ENCODE results near the gene FGF9.

FGF9 gene

GRCh38 chr13:21670883-21671619 lies at the start of gene FGF9:
Gene FGF9, plus strand, starts transcription at chr13:21671073. Its CDS starts 840 bp downstream, at chr13:21671913.
- peak; percentile 63 for DNase-seq (ENCODE audit: low read depth)

- DNase-seq (ENCODE audit: low read depth) = no peak
Measured at GRCh38 chr13:21625366-21625765, 45.5 kb upstream of the FGF9 start.

- DNase-seq (ENCODE audit: low read depth) = no peak
Measured at GRCh38 chr13:21632196-21632595, 38.7 kb upstream of the FGF9 start.

GRCh38 chr13:21636656-21637055 lies 34.2 kb upstream of the FGF9 start:
- DNase-seq (ENCODE audit: low read depth) = no peak

- no peak for DNase-seq (ENCODE audit: low read depth)
Measured at GRCh38 chr13:21637296-21637695, 33.6 kb upstream of the FGF9 start.

- DNase-seq (ENCODE audit: low read depth) = no peak
Measured at GRCh38 chr13:21638319-21639282, 32.3 kb upstream of the FGF9 start.

GRCh38 chr13:21639561-21639960 lies 31.3 kb upstream of the FGF9 start:
- DNase-seq (ENCODE audit: low read depth) = no peak

- DNase-seq (ENCODE audit: low read depth) = no peak
Measured at GRCh38 chr13:21641629-21642028, 29.2 kb upstream of the FGF9 start.

- no peak for DNase-seq (ENCODE audit: low read depth)
Measured at GRCh38 chr13:21657538-21657937, 13.3 kb upstream of the FGF9 start.

GRCh38 chr13:21659087-21659486 lies 11.8 kb upstream of the FGF9 start:
- no peak for DNase-seq (ENCODE audit: low read depth)

GRCh38 chr13:21661097-21661909 lies 9.6 kb upstream of the FGF9 start:
- DNase-seq (ENCODE audit: low read depth) = no peak

- no peak for DNase-seq (ENCODE audit: low read depth)
Measured at GRCh38 chr13:21663197-21663596, 7.7 kb upstream of the FGF9 start.

- no peak for DNase-seq (ENCODE audit: low read depth)
Measured at GRCh38 chr13:21668732-21669275, 2.1 kb upstream of the FGF9 start.

GRCh38 chr13:21670006-21670882 lies 629 bp upstream of the FGF9 start:
- no peak for DNase-seq (ENCODE audit: low read depth)

- no peak for DNase-seq (ENCODE audit: low read depth)
Measured at GRCh38 chr13:21671620-21672286, 880 bp downstream of the FGF9 start.

- DNase-seq (ENCODE audit: low read depth) = no peak
Measured at GRCh38 chr13:21672287-21672680, 1.4 kb downstream of the FGF9 start.

GRCh38 chr13:21672796-21673538 lies 2.1 kb downstream of the FGF9 start:
- DNase-seq (ENCODE audit: low read depth) = no peak

- no peak for DNase-seq (ENCODE audit: low read depth)
Measured at GRCh38 chr13:21673539-21673788, 2.6 kb downstream of the FGF9 start.

GRCh38 chr13:21673789-21674489 lies 3.1 kb downstream of the FGF9 start:
- DNase-seq (ENCODE audit: low read depth) = no peak

Measured in stimulated activated CD8-positive, alpha-beta memory T cell treated with anti-CD3 and anti-CD28 coated beads, Interleukin-12 subunit alpha, Interleukin-12 subunit beta, amount 100 ng/mL, for 1 hour (primary cell).